GM19328 (cell line): ENCODE data around the gene SERPINA4.
"Not testable (repeated sequence)": the region's sequence is repeated elsewhere in the genome, so short reads cannot be mapped to it uniquely, and the experiment has no call there.

Source experiments
- ATAC-seq: cut with Tn5 transposase; IDR thresholded peaks from one replicate; pipeline ENCODE4 v1.9.1; 2021; ENCODE audit warnings: mild to moderate bottlenecking, moderate library complexity; ENCODE audit not compliant: unreplicated experiment

Gene SERPINA4

GRCh38 chr14:94588311-94588710, 27.1 kb downstream of the SERPINA4 start:
- ATAC-seq = no peak

DNA sequence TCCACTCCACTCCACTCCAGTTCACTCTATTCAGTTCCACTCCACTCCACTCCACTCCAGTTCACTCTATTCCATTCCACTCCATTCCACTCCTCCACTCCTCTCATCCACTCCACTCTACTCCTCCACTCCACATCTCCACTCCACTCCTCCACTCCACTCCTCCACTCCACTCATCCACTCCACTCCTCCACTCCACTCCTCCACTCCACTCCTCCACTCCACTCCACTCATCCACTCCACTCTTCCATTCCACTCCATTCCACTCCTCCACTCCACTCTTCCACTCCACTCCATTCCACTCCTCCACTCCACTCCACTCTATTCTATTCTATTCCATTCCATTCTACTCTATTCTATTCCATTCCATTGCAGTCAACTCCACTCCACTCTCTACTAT, 29.8 kb downstream of the SERPINA4 start:
- no peak for ATAC-seq

GRCh38 chr14:94591871-94592270, 30.6 kb downstream of the SERPINA4 start:
- no peak for ATAC-seq

DNA sequence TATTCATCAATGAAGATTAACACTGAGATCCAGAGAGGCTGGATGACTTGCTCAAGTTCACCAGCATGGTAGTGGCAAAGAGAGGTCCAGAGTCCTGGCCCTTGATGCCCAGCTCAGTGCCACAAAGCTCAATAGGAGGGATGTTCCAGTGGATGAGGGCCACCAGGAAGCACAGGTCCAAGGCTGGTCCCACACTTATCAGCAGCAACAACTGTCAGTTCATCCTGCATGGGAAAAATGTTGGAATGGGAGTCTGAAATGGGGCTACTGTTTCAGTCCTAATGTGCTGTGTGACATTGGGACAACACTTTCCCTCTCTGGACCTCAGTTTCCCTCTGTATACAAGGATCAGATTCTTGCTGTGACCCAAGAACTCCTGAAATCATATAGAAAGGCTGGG, 31.2 kb downstream of the SERPINA4 start:
- ATAC-seq = no peak

- no peak for ATAC-seq
Observed at GRCh38 chr14:94593376-94593748, 32.1 kb downstream of the SERPINA4 start.

DNA sequence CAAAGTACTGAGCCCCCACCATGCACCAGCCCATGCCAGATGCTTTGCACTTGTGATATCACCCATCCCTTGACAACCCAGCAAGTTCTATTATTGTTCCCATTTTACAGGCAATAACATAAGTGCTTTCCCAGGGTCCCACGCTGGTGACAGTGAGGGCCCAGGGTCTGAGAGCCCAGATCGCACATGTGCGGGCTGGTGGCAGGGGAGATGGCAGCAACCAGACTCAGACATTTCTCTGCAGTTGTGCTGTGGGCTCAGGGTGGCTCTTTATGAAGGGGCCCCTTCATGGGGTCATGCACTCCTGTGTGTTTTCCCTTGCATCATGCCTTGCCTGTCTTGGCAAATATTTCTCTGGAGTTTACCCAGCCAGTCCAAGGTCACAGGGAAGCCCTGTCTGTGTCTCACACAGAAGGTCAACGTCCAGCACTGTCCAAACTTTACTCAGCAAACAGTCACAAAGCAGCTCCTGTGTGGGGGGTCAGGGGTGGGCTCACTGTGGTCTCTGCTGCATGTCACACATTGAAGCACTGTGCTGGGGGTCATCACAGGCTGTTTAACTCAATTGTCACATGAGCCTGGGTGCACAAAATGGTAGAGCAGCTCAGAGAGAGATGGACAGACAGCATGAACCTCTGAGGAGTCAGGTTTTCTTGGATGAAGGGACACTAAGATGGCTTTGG, 32.6 kb downstream of the SERPINA4 start:
- no peak for ATAC-seq

DNA sequence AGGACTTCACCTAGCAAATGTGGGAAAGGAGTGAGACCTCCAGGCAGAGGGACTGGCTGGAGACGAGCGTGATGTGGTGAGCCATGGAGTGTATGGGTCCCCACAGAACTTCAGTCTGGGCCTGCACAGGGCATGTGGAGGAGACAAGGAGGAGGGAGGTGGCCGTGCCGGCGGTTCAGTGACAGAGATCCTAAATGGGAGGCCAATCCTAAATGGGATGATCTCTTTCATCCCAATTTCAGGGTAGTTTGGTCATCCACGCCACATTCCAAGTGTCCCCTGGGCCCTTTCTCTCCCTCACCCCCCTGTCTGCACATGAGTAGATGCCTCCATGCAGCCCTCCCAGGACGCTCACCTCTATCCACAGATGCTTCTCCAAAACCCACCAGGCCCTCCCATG, 33.2 kb downstream of the SERPINA4 start:
- no peak for ATAC-seq

- ATAC-seq = no peak
Observed at GRCh38 chr14:94595912-94596311, 34.7 kb downstream of the SERPINA4 start.

GRCh38 chr14:94596361-94596760, 35.1 kb downstream of the SERPINA4 start:
- ATAC-seq = no peak

DNA sequence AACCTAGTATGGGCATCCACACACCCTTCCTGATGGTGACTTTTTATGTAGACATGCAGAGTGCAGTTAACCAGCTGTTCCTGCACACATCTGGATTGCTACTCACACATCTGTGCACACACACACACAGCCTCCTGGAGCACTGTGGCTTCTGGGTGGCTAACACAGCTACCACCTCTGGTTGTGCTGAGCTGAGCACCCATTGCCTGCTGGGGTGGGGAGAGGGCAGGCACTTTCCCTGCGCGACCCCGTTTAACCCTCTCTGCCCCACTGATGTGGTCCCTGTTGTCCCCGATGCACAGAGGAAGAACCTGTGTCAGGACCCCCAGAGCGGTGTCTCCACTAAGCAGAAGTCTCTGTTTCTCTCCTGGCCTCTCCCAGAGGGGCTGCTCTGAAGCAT, 36.5 kb downstream of the SERPINA4 start:
- no peak for ATAC-seq

DNA sequence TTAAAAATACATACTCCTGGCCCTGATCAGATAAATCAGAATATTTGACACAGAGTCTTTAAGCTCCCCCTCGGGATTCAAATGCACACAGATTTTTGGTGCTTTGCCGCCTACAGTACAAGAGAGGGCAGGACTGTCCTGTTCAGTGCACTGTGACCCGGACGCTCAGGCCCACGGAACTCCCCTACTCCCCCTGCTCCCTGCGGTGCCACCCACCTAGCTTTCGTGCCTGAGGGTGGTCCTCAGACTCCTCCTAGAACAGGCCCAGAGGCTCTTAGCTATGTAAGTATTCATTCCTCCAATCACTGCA, 37.2 kb downstream of the SERPINA4 start:
- no peak for ATAC-seq

- ATAC-seq = no peak
Observed at GRCh38 chr14:94598816-94599655, 37.8 kb downstream of the SERPINA4 start.

GRCh38 chr14:94599656-94600004, 38.4 kb downstream of the SERPINA4 start:
- ATAC-seq = no peak

GRCh38 chr14:94600148-94600545, 38.9 kb downstream of the SERPINA4 start:
- ATAC-seq = no peak

GRCh38 chr14:94601884-94602391, 40.7 kb downstream of the SERPINA4 start:
- ATAC-seq = no peak

DNA sequence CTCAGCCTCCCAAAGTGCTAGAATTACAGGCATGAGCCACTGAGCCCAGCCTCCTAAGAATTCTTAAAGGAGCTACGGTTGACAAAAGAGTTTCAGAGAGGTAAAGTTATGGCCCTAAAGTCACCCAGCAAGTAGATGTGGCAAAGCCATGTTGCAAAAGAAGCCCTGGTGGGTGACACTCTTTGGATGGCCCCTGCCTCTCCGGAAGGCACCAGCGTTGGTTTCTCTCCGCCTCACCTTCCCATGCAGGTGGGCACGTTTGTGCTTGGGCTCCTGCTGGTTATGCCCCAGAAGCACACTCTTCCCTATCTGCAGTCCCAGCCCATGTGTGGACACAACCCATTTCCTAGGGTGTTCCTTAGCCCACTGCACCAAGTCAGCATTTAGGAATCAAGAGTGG, 41.5 kb downstream of the SERPINA4 start:
- no peak for ATAC-seq

- no peak for ATAC-seq
Observed at GRCh38 chr14:94605361-94605760, 44.1 kb downstream of the SERPINA4 start.

- not testable (repeated sequence) for ATAC-seq
Observed at GRCh38 chr14:94608966-94609365, 47.7 kb downstream of the SERPINA4 start.

- no peak for ATAC-seq
Observed at GRCh38 chr14:94611179-94611578, 49.9 kb downstream of the SERPINA4 start.

DNA sequence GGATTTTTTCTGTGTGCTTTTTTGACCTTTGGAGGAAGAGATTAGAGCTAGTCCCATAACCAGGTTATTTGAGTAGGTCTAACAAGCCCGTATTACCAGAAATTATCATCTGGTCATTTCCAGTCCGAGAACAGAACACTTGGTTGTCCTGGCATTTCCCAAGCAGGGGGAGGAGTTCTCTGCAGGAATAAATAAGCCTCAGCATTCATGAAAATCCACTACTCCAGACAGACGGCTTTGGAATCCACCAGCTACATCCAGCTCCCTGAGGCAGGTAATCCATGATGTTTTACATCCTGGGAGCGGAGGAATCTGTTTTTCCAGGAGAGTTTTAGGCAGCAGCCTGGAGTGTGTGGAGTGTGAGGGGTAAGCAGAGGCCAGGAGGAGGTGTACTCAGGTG, 50.9 kb downstream of the SERPINA4 start, which contains the start of gene SERPINA3:
TSS of gene SERPINA3 (plus strand) at position 218 of the 400 bp plus-strand sequence. CDS start 2,051 bp downstream, outside the sequence.
- no peak for ATAC-seq

GRCh38 chr14:94612580-94613554, 51.6 kb downstream of the SERPINA4 start:
- ATAC-seq = no peak
